GM19395 (cell line): Measurements from ENCODE around the gene ACOT9.
"Not testable (repeated sequence)": the region's sequence is repeated elsewhere in the genome, so short reads cannot be mapped to it uniquely, and the experiment has no call there.

Experiments
- ATAC-seq: cut with Tn5 transposase; IDR thresholded peaks from one replicate; pipeline ENCODE4 v1.9.1; 2021; ENCODE audit warnings: mild to moderate bottlenecking, moderate library complexity; ENCODE audit not compliant: unreplicated experiment

The ACOT9 gene

GRCh38 chrX:23766650-23767551 lies 23.8 kb upstream of the ACOT9 start:
- peak; percentile 54 for ATAC-seq

- ATAC-seq = no peak
Measured at GRCh38 chrX:23765868-23766267, 22.8 kb upstream of the ACOT9 start.

GRCh38 chrX:23765449-23765848 lies 22.4 kb upstream of the ACOT9 start:
- ATAC-seq = no peak

DNA sequence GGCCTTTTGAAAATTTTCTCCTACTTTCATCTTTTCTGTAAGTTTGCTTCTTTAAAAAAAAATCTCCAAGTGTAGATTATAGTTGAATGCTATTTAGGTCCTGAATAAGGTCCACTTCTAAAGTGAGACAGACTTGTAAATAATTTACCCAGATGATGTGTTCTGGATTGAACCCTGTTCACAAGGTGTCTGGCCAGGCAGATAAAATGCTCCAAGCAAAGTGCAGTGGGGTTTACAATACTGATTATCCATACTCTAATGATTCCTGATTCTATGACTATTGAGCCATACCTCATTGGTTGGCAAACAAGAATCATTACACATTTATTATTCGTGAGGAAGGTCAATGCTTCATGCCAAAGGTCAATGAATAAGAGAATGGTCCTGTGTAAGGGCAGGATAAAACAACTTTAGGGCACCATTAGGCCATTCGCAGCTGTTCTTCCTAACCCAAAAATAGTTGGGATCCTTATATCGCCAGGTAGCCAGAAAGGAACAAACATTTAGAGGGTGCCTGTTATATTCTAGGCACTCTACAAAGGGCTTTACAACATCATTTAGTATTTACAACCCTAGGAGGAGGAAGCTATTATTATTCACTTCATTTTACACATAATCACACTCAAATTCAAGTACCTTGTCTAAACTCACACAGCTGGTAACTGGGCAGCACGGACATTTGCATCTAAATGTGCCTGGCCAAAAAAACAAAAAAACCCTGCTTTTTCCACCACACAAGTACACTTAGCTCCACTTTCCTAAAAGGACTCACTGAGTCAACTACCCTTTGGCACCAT lies 21.3 kb upstream of the ACOT9 start:
- ATAC-seq = no peak

- ATAC-seq = no peak
Measured at GRCh38 chrX:23759821-23760220, 16.7 kb upstream of the ACOT9 start.

DNA sequence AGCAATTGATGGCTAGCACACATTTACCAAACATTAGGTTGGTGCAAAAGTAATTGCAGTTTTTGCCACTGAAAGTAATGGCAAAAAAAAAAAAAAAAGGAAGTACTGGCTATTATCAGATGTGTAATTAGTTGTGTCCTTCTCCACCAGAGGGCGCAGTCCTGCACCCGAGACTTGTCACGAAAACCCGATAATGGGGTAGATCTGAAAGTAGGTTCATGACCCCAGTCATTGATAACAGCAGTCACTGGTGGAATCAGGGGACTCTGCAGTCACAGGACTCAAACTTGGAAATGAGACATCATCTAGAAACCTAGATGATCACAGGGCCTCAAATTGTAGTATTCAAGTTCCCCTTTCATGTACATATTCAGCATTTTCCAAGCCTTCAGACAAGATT lies 13.1 kb upstream of the ACOT9 start:
- ATAC-seq = peak; percentile 93

- no peak for ATAC-seq
Measured at GRCh38 chrX:23754664-23755063, 11.6 kb upstream of the ACOT9 start.

- ATAC-seq = no peak
Measured at GRCh38 chrX:23752740-23753415, 9.8 kb upstream of the ACOT9 start.

DNA sequence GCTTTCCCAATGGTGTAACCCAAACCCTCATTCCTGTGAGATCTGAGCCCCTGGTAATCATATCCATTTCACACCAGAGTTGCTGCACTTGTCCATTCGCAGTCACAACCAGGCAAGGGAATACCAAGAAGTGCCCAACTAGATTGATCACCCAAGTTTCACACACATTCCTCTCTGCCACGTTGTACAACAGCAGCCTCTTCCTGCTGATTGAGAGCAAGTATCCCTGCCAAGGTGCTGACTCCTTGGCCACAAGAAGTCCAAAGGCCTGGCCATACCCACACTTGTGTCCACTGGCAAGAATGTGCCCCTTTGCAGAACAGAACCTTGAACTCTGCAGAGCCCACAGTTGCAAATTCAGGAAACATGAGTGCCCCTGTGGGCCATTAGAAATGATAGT lies 6.5 kb upstream of the ACOT9 start:
- ATAC-seq = no peak

DNA sequence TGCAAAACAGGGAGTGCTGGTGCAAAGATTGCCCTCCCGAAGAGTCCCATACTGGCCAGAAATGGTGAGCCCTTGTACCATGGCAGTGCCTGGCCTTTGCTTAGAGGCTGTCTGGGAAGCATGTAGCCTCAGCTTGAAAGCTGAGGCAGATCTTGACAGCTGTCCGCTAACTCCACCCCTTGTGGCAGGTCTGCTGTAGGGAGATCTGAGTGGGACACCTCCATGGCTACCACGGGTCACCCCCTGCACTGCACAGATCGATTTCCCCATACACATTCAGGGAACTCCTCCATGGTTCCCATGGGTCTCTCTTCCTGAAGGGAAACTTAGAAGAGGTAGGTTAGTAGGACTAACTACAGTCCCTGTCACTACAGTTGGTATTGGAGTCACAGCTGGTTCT lies 6.1 kb upstream of the ACOT9 start:
- no peak for ATAC-seq

- no peak for ATAC-seq
Measured at GRCh38 chrX:23745786-23746185, 2.7 kb upstream of the ACOT9 start.

- ATAC-seq = not testable (repeated sequence)
Measured at GRCh38 chrX:23743623-23743971, 521 bp upstream of the ACOT9 start.

DNA sequence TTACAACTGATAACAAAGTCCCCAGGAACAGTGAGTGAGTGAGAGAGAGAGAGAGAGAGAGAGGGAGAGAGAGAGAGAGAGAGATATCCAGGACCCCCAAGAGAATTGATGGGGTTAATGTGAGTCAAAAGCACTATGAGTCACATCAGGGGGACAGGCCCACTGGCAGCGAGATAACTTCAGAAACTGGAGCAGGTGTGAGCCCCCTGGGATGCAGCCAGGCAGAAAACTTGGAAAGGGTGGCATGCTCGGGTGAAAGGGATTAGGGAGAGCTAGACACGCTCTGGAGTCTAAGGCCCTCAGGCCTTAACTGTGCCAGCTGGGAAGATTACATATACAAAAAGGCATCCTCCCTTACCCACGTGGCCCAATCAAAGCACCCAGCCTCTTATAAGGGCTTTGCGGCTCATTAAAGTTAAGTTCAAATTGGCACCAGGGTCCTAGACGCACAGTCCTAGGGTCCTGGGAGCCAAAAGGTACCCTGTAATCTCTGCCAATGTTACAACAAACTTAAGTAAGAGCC lies 841 bp downstream of the ACOT9 start:
- ATAC-seq = no peak

DNA sequence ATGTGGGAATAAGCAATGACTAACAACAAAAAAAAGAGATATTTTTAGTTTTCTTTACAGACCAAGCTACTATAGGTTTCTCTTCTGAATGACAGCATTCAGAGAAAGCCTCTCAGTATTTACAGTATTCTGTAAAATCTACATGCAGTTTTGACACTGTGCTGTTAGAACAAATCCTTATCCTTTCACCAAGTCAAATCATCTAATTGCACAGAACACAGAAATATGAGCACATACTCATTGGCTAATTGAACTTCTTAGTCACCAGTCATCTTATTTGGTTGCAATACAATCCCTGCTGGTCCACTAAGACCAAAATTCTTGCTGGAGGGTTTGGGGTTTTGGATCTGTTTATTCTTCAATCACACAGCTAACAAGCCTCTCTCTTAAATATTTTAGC lies 5.7 kb downstream of the ACOT9 start:
- ATAC-seq = no peak

- no peak for ATAC-seq
Measured at GRCh38 chrX:23736030-23736429, 7.0 kb downstream of the ACOT9 start.

DNA sequence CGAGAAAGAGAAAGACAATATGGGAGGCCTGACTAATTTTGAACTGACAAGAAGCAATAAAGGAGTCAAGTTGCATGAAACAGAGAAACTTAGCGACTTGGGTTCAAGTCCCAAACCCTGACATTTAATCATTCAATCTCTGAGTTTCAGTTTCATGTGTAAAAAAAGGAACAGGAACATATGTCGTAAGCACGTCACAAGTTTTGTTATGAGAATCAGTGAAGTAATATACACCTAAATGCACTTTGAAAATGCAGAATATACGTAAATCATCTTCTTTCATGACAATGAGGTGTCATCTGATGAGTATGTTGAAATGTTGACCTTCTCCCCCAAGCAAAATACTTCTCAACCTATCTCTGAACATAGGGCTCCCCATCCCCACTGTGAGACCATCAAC lies 10.4 kb downstream of the ACOT9 start:
- peak; percentile 95 for ATAC-seq

DNA sequence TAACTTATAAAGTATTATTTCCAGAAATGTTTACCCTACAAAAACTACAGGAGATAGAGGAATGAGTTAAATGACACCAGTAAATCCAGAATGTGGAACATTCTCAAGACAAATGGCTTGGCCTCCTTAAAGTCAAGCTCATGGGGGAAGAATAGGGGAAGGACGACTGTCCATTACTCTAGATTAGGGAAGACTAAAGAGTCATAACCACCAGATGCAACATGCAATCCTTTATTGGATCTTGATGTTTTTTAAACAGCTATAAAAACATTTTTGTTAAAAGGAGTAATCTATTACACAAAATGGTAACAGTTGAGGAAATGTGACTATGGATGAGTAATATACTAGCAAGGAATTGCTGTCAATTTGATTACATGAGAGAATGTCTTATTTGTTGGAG lies 11.1 kb downstream of the ACOT9 start:
- ATAC-seq = no peak

- no peak for ATAC-seq
Measured at GRCh38 chrX:23729214-23729613, 13.9 kb downstream of the ACOT9 start.

- no peak for ATAC-seq
Measured at GRCh38 chrX:23727206-23727605, 15.9 kb downstream of the ACOT9 start.

GRCh38 chrX:23726191-23726590 lies 16.9 kb downstream of the ACOT9 start:
- ATAC-seq = no peak

- no peak for ATAC-seq
Measured at GRCh38 chrX:23720117-23720677, 22.9 kb downstream of the ACOT9 start.
